ENCODE data around the gene STK4. TPM values are rescaled to one million over a fixed set of nuclear protein-coding genes. Genes with fewer than 3 reads are reported as not detected.

Gene STK4
- total and polyA plus RNA-seq, 2 experiments from 2014 or later: 16.0 to 19.1 TPM

- no peaks in the 10 kb centered on the region for H3K36me3 ChIP-seq
- H3K9me3 ChIP-seq (ENCODE audit: low read depth): no peaks in the 10 kb centered on the region
- H3K4me1 ChIP-seq (ENCODE audit: low read depth): peaks cover 4% of the 10 kb centered on the region
- no peak overlapping the region for H3K4me3 ChIP-seq
- no peak overlapping the region for H3K27ac ChIP-seq
- no peak for DNase-seq (ENCODE audit: low read depth in 1 of 2, low spot score in 1 of 2)
- no peaks in the 10 kb centered on the region for H3K27me3 ChIP-seq
- TF ChIP-seq CTCF (IDR thresholded peaks at IDR 0.05; ENCODE audit: low read depth, low read length): no peak
Observed at GRCh38 chr20:45064812-45065211, 98.5 kb downstream of the STK4 start.

GRCh38 chr20:45066372-45066771, 100.1 kb downstream of the STK4 start:
- no peak for TF ChIP-seq CTCF (IDR thresholded peaks at IDR 0.05; ENCODE audit: low read depth, low read length)
- peaks cover 4% of the 10 kb centered on the region for H3K4me1 ChIP-seq (ENCODE audit: low read depth)
- H3K27me3 ChIP-seq: no peaks in the 10 kb centered on the region
- H3K27ac ChIP-seq: no peak overlapping the region
- no peaks in the 10 kb centered on the region for H3K9me3 ChIP-seq (ENCODE audit: low read depth)
- H3K4me3 ChIP-seq: no peak overlapping the region
- peak in 1 of 2 donors; percentile 47 for DNase-seq (ENCODE audit: low read depth in 1 of 2, low spot score in 1 of 2)
- H3K36me3 ChIP-seq: no peaks in the 10 kb centered on the region

- H3K27ac ChIP-seq: no peak overlapping the region
- no peaks in the 10 kb centered on the region for H3K36me3 ChIP-seq
- no peak for DNase-seq (ENCODE audit: low read depth in 1 of 2, low spot score in 1 of 2)
- peaks cover 4% of the 10 kb centered on the region for H3K4me1 ChIP-seq (ENCODE audit: low read depth)
- no peaks in the 10 kb centered on the region for H3K27me3 ChIP-seq
- no peaks in the 10 kb centered on the region for H3K9me3 ChIP-seq (ENCODE audit: low read depth)
- no peak for TF ChIP-seq CTCF (IDR thresholded peaks at IDR 0.05; ENCODE audit: low read depth, low read length)
- no peak overlapping the region for H3K4me3 ChIP-seq
Observed at GRCh38 chr20:45067087-45067486, 100.8 kb downstream of the STK4 start.

- no peak overlapping the region for H3K27ac ChIP-seq
- no peaks in the 10 kb centered on the region for H3K36me3 ChIP-seq
- no peak overlapping the region for H3K4me3 ChIP-seq
- no peaks in the 10 kb centered on the region for H3K27me3 ChIP-seq
- no peak for TF ChIP-seq CTCF (IDR thresholded peaks at IDR 0.05; ENCODE audit: low read depth, low read length)
- peaks cover 4% of the 10 kb centered on the region for H3K4me1 ChIP-seq (ENCODE audit: low read depth)
- peak in 1 of 2 donors; percentile 18 for DNase-seq (ENCODE audit: low read depth in 1 of 2, low spot score in 1 of 2)
- H3K9me3 ChIP-seq (ENCODE audit: low read depth): no peaks in the 10 kb centered on the region
Observed at GRCh38 chr20:45067558-45067957, 101.2 kb downstream of the STK4 start.

- H3K27ac ChIP-seq: no peak overlapping the region
- H3K4me1 ChIP-seq (ENCODE audit: low read depth): peaks cover 4% of the 10 kb centered on the region
- H3K4me3 ChIP-seq: no peak overlapping the region
- no peaks in the 10 kb centered on the region for H3K36me3 ChIP-seq
- no peaks in the 10 kb centered on the region for H3K9me3 ChIP-seq (ENCODE audit: low read depth)
- DNase-seq (ENCODE audit: low read depth in 1 of 2, low spot score in 1 of 2): peak in 1 of 2 donors; percentile 21
- H3K27me3 ChIP-seq: no peaks in the 10 kb centered on the region
- TF ChIP-seq CTCF (IDR thresholded peaks at IDR 0.05; ENCODE audit: low read depth, low read length): no peak
Observed at GRCh38 chr20:45069261-45069660, 102.9 kb downstream of the STK4 start.

Measured in cardiac muscle cell (in vitro differentiated cells and primary cell).